Neural cell (in vitro differentiated cells): ENCODE results near the gene OR2AT4.

Source experiments
- MXI1 ChIP-seq: fragments of 450-650 bp; conservative IDR thresholded peaks from 2 replicates; pipeline ENCODE4 v1.6.1; 2014; ENCODE audit warnings: antibody characterized with exemption, mild to moderate bottlenecking; ENCODE audit not compliant: poor library complexity, severe bottlenecking
- RAD21 ChIP-seq: fragments of 450-650 bp; conservative IDR thresholded peaks from 2 replicates; pipeline ENCODE4 v1.6.1; 2014; ENCODE audit warnings: antibody characterized with exemption, mild to moderate bottlenecking, moderate library complexity
- TAF1 ChIP-seq: IDR thresholded peaks from 2 replicates; pipeline ENCODE4 v1.6.1; 2012; ENCODE audit warnings: low read depth
- TF ChIP-seq, protein P1 (sequence below): fragments of 450-650 bp; IDR thresholded peaks from 2 replicates; pipeline ENCODE4 v1.5.1; 2014; ENCODE audit warnings: antibody characterized with exemption, mild to moderate bottlenecking, moderate library complexity; ENCODE audit not compliant: poor library complexity, severe bottlenecking
- TF ChIP-seq, protein P2 (sequence below): IDR thresholded peaks from 2 replicates; pipeline ENCODE4 v1.6.1; 2012; ENCODE audit warnings: borderline replicate concordance

DNA sequence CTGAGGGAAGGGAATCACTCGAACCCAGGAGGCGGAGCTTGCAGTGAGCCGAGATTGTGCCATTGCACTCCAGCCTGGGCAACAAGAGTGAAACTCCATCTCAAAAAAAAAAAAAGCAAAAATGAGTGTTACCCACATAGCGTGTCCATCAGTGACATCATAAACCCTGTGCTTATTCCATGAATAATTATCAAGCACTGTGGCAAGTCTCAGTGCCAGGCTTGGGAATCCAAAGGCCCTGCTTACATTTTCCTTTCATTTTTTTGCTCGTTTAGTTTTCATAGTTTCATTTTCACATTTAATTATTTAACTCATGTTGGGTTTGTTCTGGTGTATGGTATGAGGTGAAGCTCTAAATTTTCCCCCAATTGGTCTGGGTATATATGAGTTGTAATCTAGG, 61.4 kb downstream of the OR2AT4 start:
- TF ChIP-seq, protein P1, sequence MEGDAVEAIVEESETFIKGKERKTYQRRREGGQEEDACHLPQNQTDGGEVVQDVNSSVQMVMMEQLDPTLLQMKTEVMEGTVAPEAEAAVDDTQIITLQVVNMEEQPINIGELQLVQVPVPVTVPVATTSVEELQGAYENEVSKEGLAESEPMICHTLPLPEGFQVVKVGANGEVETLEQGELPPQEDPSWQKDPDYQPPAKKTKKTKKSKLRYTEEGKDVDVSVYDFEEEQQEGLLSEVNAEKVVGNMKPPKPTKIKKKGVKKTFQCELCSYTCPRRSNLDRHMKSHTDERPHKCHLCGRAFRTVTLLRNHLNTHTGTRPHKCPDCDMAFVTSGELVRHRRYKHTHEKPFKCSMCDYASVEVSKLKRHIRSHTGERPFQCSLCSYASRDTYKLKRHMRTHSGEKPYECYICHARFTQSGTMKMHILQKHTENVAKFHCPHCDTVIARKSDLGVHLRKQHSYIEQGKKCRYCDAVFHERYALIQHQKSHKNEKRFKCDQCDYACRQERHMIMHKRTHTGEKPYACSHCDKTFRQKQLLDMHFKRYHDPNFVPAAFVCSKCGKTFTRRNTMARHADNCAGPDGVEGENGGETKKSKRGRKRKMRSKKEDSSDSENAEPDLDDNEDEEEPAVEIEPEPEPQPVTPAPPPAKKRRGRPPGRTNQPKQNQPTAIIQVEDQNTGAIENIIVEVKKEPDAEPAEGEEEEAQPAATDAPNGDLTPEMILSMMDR = no peak
- TF ChIP-seq, protein P2, sequence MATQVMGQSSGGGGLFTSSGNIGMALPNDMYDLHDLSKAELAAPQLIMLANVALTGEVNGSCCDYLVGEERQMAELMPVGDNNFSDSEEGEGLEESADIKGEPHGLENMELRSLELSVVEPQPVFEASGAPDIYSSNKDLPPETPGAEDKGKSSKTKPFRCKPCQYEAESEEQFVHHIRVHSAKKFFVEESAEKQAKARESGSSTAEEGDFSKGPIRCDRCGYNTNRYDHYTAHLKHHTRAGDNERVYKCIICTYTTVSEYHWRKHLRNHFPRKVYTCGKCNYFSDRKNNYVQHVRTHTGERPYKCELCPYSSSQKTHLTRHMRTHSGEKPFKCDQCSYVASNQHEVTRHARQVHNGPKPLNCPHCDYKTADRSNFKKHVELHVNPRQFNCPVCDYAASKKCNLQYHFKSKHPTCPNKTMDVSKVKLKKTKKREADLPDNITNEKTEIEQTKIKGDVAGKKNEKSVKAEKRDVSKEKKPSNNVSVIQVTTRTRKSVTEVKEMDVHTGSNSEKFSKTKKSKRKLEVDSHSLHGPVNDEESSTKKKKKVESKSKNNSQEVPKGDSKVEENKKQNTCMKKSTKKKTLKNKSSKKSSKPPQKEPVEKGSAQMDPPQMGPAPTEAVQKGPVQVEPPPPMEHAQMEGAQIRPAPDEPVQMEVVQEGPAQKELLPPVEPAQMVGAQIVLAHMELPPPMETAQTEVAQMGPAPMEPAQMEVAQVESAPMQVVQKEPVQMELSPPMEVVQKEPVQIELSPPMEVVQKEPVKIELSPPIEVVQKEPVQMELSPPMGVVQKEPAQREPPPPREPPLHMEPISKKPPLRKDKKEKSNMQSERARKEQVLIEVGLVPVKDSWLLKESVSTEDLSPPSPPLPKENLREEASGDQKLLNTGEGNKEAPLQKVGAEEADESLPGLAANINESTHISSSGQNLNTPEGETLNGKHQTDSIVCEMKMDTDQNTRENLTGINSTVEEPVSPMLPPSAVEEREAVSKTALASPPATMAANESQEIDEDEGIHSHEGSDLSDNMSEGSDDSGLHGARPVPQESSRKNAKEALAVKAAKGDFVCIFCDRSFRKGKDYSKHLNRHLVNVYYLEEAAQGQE = no peak
- TF ChIP-seq TAF1 = no peak
- TF ChIP-seq RAD21 = no peak
- no peak for TF ChIP-seq MXI1
